NCI-H2107 treated with DMSO at 0.1 percent for 48 hours (cell line): ENCODE data around the gene ARSB.

Source experiments
- DNase-seq: peaks from one replicate; lab custom pipeline; 2025; ENCODE audit not compliant: unreplicated experiment; lab: John Stamatoyannopoulos, UW

The ARSB gene

GRCh38 chr5:78985116-78985724 is at the start of gene ARSB:
Gene ARSB (minus strand): TSS chr5:78985310. CDS start chr5:78985248, 62 bp downstream.
- DNase-seq, result no peak

DNA sequence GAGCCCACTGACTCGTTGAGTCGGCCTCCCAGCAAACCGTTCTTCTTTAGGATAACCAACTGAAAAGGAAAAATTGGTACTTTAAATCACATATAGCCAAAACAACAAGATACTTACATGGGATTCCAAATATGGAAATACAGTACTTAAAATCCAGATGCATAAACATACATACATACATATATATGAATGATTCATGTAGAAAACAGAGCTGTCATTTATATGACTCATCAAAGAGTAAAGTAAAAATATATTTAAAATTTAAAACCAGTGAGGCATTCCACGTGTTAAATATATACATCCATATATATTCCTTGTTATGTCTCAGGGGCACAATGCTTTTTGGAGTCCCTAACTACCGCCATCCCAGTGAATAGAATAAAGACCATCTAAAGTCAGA is 47.7 kb upstream of the ARSB start:
- DNase-seq, result no peak

GRCh38 chr5:79032031-79032695 is 47.1 kb upstream of the ARSB start:
- DNase-seq, result no peak

GRCh38 chr5:79031485-79031867 is 46.4 kb upstream of the ARSB start:
- no peak for DNase-seq

DNA sequence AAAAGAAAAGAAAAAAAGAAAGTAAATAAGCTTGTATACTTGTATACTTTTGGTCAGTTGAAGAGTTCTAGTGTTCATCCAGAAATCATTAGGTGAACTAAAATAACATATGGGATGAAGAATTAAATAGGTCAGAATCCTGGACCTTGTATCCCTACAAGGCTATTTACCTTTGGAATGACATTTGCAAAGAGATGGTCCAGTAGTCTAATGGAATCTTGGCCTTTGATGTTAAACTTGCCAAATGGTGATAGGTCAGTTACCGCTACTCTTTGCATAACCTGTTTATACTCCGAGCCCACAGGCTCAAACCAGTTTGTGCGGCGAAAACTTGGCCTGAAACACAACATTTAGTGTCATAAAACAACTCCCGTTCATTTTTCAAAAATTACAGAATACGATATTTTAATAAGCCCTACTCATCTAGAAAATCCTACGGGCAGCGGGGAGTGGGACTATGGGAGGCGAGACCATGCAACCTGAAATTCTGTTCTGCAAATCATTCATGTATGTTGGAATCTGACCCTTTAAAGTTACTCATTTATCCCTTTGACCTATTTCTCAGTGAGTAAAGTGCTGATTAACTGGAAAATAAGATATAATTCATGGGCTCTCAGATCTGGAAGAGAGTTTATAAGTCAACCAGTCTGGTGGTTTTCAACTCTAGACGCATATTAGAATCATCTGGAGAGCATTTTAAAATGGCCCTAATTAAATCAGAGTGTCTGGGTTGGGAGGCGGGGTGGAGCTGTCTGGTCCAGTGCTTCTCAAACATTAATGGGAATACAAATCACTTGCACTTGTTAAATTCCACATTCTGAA is 45.8 kb upstream of the ARSB start:
- no peak for DNase-seq

DNA sequence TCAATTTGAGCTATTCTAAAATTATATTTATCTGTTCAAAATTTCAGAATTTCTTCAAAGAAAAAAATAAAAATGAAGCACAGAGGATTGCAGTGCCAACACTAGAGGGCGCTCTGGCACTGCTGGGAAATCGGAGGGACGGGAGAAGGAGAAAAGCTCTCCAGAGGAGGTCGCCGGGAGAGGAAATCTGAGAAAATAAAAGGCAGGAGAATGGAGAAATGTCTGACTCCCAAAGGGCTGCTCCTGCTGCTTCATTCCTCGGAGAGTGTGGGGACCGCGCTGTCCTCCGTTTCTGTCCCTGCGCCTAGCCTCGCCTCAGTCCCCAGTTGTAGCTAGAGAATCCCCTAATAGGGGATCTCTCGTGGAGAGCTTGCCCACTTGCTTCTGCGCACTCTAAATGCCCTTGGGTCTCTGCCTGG is 40.0 kb upstream of the ARSB start:
- DNase-seq, result peak; percentile 14

DNA sequence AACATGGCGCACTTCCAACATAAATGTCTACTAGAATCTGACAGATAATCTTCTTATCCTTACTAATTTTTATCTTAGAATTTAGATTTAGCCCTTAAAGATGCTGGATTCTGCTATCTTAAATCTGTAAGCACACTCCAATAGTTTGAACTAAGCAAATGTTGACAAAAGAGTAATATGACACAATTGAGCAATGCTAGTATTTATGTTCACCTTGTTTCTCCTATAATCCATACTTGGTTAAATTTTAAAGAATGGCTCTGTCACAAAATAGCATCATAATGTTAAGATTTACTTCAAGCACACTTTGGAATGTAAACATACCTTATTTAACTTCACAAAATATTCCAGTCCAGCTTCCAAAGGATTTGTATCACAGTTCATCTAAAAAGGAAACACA is 38.8 kb upstream of the ARSB start:
- DNase-seq, result no peak

DNA sequence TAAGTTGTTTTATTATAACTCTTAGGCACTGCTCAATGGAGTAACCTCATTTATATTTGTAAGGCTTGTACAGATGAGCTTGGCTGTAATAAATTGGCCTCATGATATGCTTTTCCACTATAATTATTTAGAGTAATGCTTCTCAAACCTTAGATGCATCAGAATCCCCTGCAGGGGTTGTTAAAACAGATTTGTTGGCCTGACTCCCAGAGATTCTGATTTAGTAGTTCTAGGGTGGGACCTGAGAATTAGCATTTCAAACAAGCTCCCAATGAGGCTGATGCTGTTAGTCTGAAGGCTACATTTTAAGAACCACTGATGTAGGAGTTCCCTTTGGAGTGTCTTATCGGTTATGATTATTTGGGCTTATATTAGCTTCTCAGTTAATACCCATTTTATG is 38.2 kb upstream of the ARSB start:
- DNase-seq, result no peak

- DNase-seq, result no peak
Measured at GRCh38 chr5:79022771-79023170, 37.7 kb upstream of the ARSB start.

- no peak for DNase-seq
Measured at GRCh38 chr5:79021753-79022152, 36.6 kb upstream of the ARSB start.

- DNase-seq, result peak; percentile 26
Measured at GRCh38 chr5:79020861-79021561, 35.9 kb upstream of the ARSB start.

DNA sequence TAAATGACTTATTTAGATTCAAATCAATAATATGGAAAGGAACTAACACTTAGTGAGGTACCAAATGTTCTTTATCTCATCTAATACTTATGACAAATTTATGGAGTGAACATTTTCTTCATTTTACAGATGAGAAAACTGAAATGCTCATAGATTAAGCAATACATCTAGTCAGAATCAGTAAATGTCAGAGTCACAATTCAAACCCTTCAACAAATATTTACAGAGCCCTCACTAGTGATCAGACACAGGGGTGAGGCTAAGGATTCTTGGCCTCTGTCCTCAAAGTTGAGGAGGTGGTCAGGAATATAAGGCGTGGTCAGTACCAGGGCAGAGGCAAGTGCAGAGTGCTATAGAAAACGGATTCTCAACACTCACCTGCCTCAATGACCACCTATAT is 29.5 kb upstream of the ARSB start:
- DNase-seq, result no peak

DNA sequence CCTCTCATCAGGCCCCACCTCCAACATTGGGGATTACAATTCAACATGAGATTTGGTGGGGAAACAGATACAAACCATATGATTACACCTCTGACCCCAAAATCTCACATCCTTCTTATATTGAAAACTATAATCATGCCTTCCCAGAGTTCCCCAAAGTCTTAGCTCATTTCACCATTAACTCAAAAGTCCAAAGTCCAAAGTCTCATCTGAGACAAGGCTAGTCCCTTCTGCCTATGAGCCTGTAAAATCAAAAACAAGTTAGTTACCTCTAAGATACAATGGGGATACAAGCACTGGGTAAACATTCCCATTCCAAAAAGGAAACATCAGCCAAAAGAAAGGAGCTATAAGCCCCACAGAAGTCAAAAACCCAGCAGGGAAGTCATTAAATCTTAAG is 26.8 kb upstream of the ARSB start:
- DNase-seq, result no peak

- no peak for DNase-seq
Measured at GRCh38 chr5:79011219-79011836, 26.2 kb upstream of the ARSB start.

- no peak for DNase-seq
Measured at GRCh38 chr5:79008362-79008761, 23.3 kb upstream of the ARSB start.

- DNase-seq, result no peak
Measured at GRCh38 chr5:79007872-79008271, 22.8 kb upstream of the ARSB start.

DNA sequence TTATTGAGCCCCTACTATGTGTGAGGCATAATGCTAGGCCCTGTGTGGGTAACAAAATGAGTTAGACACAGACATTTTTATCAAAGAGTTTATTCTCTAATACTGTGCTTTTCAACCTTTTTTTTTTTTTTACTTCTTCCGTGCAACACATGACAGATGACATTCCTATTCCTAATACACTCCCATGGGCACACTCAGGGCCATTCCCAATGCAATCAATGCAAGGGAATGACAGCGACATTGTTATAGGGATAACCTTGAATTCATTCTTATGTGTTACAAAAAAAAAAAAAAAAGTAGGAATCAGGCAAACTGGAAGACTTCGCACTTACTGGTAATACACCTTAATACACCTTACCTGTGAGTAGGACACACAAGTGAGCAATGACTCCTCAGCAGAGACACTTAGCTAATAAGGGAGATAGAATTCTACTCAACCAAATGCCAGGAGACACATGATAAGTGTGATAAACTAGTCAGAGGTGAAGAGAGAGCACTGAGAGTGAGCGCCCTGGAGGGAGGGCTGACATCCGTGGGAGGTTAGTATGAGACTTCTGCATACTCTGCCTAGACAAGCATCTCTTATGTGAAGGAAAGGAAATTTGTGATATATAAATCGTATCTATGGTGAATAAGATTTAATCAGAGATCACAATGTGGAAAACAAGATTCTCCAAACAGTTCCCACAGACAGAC is 21.0 kb upstream of the ARSB start:
- DNase-seq, result no peak

- no peak for DNase-seq
Measured at GRCh38 chr5:79005151-79005550, 20.0 kb upstream of the ARSB start.

- DNase-seq, result no peak
Measured at GRCh38 chr5:79002374-79002773, 17.3 kb upstream of the ARSB start.

DNA sequence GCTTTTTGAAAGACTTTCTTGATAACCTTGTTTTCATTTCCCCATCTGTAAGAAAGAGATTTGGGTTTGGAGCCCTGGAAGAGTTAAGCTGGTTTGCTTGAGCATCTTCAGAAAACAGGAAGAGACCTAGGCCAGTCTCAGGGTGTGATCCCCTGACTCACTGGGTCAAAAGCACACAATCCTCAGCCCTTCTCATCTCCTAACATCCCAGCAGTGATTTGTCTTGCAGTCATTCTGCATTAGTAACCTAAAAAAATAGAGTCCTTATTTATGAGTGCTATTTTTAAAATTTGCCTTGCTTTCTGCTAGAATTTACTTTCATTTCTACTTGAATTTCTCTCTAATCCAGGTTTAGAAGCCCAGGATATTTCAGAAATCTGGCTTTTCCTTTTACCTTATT is 16.4 kb upstream of the ARSB start:
- DNase-seq, result no peak

- DNase-seq, result no peak
Measured at GRCh38 chr5:78997090-78997489, 12.0 kb upstream of the ARSB start.
